Activated CD8-positive, alpha-beta memory T cell treated with anti-CD3 and anti-CD28 coated beads, Interleukin-2, amount 50 U/mL, for 4 hours (primary cell): ENCODE measurements around the gene NOVA2.
A peak's percentile ranks its signal among the peaks of the same experiment; 100 is the strongest.

ENCODE experiments used
- DNase-seq: peaks from one replicate; pipeline ENCODE4 v3.0.0-alpha.2; 2020

The NOVA2 gene

GRCh38 chr19:45959517-45960025 is 14.1 kb downstream of the NOVA2 start:
- DNase-seq: no peak

GRCh38 chr19:45958769-45959516 is 14.7 kb downstream of the NOVA2 start:
- no peak for DNase-seq

- DNase-seq: no peak
These were observed 15.3 kb downstream of the NOVA2 start for GRCh38 chr19:45958320-45958719.

GRCh38 chr19:45955905-45956608 is 17.6 kb downstream of the NOVA2 start:
- no peak for DNase-seq

- no peak for DNase-seq
These were observed 19.5 kb downstream of the NOVA2 start for GRCh38 chr19:45954156-45954555.

- no peak for DNase-seq
These were observed 20.0 kb downstream of the NOVA2 start for GRCh38 chr19:45953676-45954075.

GRCh38 chr19:45952686-45953505 is 20.8 kb downstream of the NOVA2 start:
- DNase-seq: peak; percentile 36

- no peak for DNase-seq
These were observed 21.4 kb downstream of the NOVA2 start for GRCh38 chr19:45952341-45952685.

GRCh38 chr19:45947926-45948325 is 25.7 kb downstream of the NOVA2 start:
- no peak for DNase-seq

- no peak for DNase-seq
These were observed 33.2 kb downstream of the NOVA2 start for GRCh38 chr19:45940515-45940805.

GRCh38 chr19:45939792-45940514 is 33.7 kb downstream of the NOVA2 start:
- no peak for DNase-seq

GRCh38 chr19:45938733-45939319 is 34.8 kb downstream of the NOVA2 start:
- DNase-seq: no peak

- no peak for DNase-seq
These were observed 38.4 kb downstream of the NOVA2 start for GRCh38 chr19:45935267-45935666.

GRCh38 chr19:45934551-45935230 is 39.0 kb downstream of the NOVA2 start:
- DNase-seq: no peak

GRCh38 chr19:45933759-45934158 is 39.9 kb downstream of the NOVA2 start:
- no peak for DNase-seq

- no peak for DNase-seq
These were observed 42.6 kb downstream of the NOVA2 start for GRCh38 chr19:45931055-45931454.

GRCh38 chr19:45929247-45929646 is 44.4 kb downstream of the NOVA2 start:
- no peak for DNase-seq

- peak; percentile 84 for DNase-seq
These were observed 46.0 kb downstream of the NOVA2 start for GRCh38 chr19:45927565-45928261.

- DNase-seq: no peak
These were observed 48.7 kb downstream of the NOVA2 start for GRCh38 chr19:45924891-45925447.

GRCh38 chr19:45922281-45922680 is 51.4 kb downstream of the NOVA2 start:
- no peak for DNase-seq

- DNase-seq: no peak
These were observed 53.2 kb downstream of the NOVA2 start for GRCh38 chr19:45920458-45920857.
